Spleen (tissue), 7 donors: Measurements from ENCODE around the gene ADGRL3.

ENCODE experiments used
- CTCF ChIP-seq, 11 experiments: fragments of 200-600 bp in 7 of 11; fragments of 450-650 bp in 4 of 11; sonication (generic) in 4 of 11; IDR thresholded peaks in 8 of 11; conservative IDR thresholded peaks in 3 of 11; 1 replicate in 7 of 11; 2 replicates in 4 of 11; pipeline versions ENCODE4 v1.4.0 to v1.8.0; 2016 to 2021; ENCODE audit warnings: antibody characterized with exemption in 11 of 11, inconsistent platforms in 4 of 11, mild to moderate bottlenecking in 1 of 11
- POLR2A ChIP-seq, 3 donors: fragments of 450-650 bp; IDR thresholded peaks; one replicate each; pipeline ENCODE4 v1.5.1; 2017; ENCODE audit warnings: antibody characterized with exemption in 3 of 3, mild to moderate bottlenecking in 1 of 3
- POLR2AphosphoS5 ChIP-seq, 3 donors: sonication (generic); formaldehyde crosslinking; IDR thresholded peaks; one replicate each; pipeline ENCODE4 v1.5.1; 2017; ENCODE audit warnings: antibody characterized with exemption in 3 of 3
- donor health status: DM: no; HTN: no; CAD: no; lungs with moderate emphysema.
- donor health status: DM: no; HTN: no; CAD: no.
- donor health status: DM: no; HTN: no; CAD: no.

- TF ChIP-seq CTCF (IDR thresholded peaks at IDR 0.05 in 8 of 11, conservative IDR thresholded peaks at IDR 0.05 in 3 of 11) (no peak), POLR2A (IDR thresholded peaks at IDR 0.05) (no peak), POLR2AphosphoS5 (IDR thresholded peaks at IDR 0.05) (no peak)
Observed at GRCh38 chr4:61628282-61628681, 428.2 kb downstream of the ADGRL3 start.
